CD14-positive monocyte (primary cell): Measurements from ENCODE around the gene CORO1C. TPM values are rescaled to one million over a fixed set of nuclear protein-coding genes. Genes with fewer than 3 reads are reported as not detected.
A peak's percentile ranks its signal among the peaks of the same experiment; 100 is the strongest.

ENCODE experiments used
- DNase-seq, 3 donors: peaks; one replicate each; pipeline ENCODE4 v3.0.0-alpha.2; 2011 to 2022
- H2AFZ ChIP-seq: 2 replicates; pipeline ENCODE4 v1.6.0; 2012; ENCODE audit warnings: mild to moderate bottlenecking, low read depth, low read length, inconsistent platforms; ENCODE audit not compliant: insufficient read depth, poor library complexity, severe bottlenecking
- H3K27ac ChIP-seq, 2 donors: 1 replicate in 1 of 2; 2 replicates in 1 of 2; pipeline ENCODE4 v1.5.1; 2012 to 2013; ENCODE audit warnings: low read length in 2 of 2, control low read depth in 1 of 2, inconsistent platforms in 1 of 2, low read depth in 1 of 2, mild to moderate bottlenecking in 1 of 2
- H3K27me3 ChIP-seq, 2 donors: one replicate each; pipeline versions ENCODE4 v1.6.0 to v1.6.1; 2011 to 2013; ENCODE audit warnings: low read length in 2 of 2; ENCODE audit not compliant: control insufficient read depth in 2 of 2, insufficient read depth in 2 of 2
- H3K36me3 ChIP-seq, 2 donors: replicated peaks in 1 of 2; 1 replicate in 1 of 2; 2 replicates in 1 of 2; pipeline versions ENCODE4 v1.5.1 to v1.6.1; 2012 to 2013; ENCODE audit warnings: low read length in 2 of 2, control low read depth in 1 of 2, inconsistent platforms in 1 of 2, mild to moderate bottlenecking in 1 of 2; ENCODE audit not compliant: insufficient read depth in 2 of 2, control insufficient read depth in 1 of 2
- H3K4me1 ChIP-seq, 2 donors: 1 replicate in 1 of 2; 2 replicates in 1 of 2; pipeline versions ENCODE4 v1.5.1 to v1.6.1; 2012 to 2013; ENCODE audit warnings: low read length in 2 of 2, control low read depth in 1 of 2, inconsistent platforms in 1 of 2, mild to moderate bottlenecking in 1 of 2, moderate library complexity in 1 of 2; ENCODE audit not compliant: insufficient read depth in 2 of 2, control insufficient read depth in 1 of 2
- H3K4me2 ChIP-seq: replicated peaks from 2 replicates; pipeline ENCODE3; 2012; ENCODE audit warnings: low read length, moderate library complexity, mild to moderate bottlenecking; ENCODE audit not compliant: poor library complexity, severe bottlenecking; ENCODE audit errors: extremely low read depth
- H3K4me3 ChIP-seq, 3 experiments: fragments of 200-600 bp in 1 of 3; sonication (generic) in 1 of 3; replicated peaks in 1 of 3; 1 replicate in 2 of 3; 2 replicates in 1 of 3; pipeline ENCODE4 v1.5.1; 2011 to 2013; ENCODE audit warnings: low read length in 3 of 3, mild to moderate bottlenecking in 3 of 3, control low read depth in 2 of 3, low read depth in 2 of 3, inconsistent platforms in 1 of 3, moderate library complexity in 1 of 3
- H3K79me2 ChIP-seq: 2 replicates; pipeline ENCODE4 v1.6.0; 2012; ENCODE audit warnings: mild to moderate bottlenecking, control low read depth, inconsistent platforms, low read length, moderate library complexity; ENCODE audit not compliant: insufficient read depth
- H3K9ac ChIP-seq: 2 replicates; pipeline ENCODE4 v1.6.0; 2017; ENCODE audit warnings: low read length, mild to moderate bottlenecking; ENCODE audit not compliant: insufficient read depth, poor library complexity, severe bottlenecking
- H3K9me3 ChIP-seq, 2 donors: replicated peaks in 1 of 2; 1 replicate in 1 of 2; 2 replicates in 1 of 2; pipeline versions ENCODE4 v1.5.1 to v1.6.1; 2012 to 2013; ENCODE audit warnings: low read length in 2 of 2, control low read depth in 1 of 2; ENCODE audit not compliant: control insufficient read depth in 1 of 2, insufficient read depth in 1 of 2
- H4K20me1 ChIP-seq: 2 replicates; pipeline ENCODE4 v1.6.0; 2012; ENCODE audit warnings: mild to moderate bottlenecking, low read length, control low read depth, moderate library complexity; ENCODE audit not compliant: insufficient read depth
- H3K27ac Mint-ChIP-seq, 7 donors: one replicate each; pipeline ENCODE4 v1.8.0; 2020; ENCODE audit warnings: mild to moderate bottlenecking in 7 of 7, mixed read lengths in 7 of 7, moderate library complexity in 6 of 7, inconsistent platforms in 2 of 7
- H3K27me3 Mint-ChIP-seq, 3 donors: one replicate each; pipeline ENCODE4 v1.8.0; 2021 to 2022; ENCODE audit warnings: low read depth in 3 of 3, mild to moderate bottlenecking in 3 of 3, mixed read lengths in 3 of 3, moderate library complexity in 3 of 3, inconsistent platforms in 1 of 3
- H3K36me3 Mint-ChIP-seq, 2 donors: one replicate each; pipeline ENCODE4 v1.8.0; 2020; ENCODE audit warnings: mixed read lengths in 2 of 2, inconsistent platforms in 1 of 2, mild to moderate bottlenecking in 1 of 2
- H3K4me1 Mint-ChIP-seq: one replicate; pipeline ENCODE4 v1.8.0; 2020; ENCODE audit warnings: mild to moderate bottlenecking, mixed read lengths
- H3K4me3 Mint-ChIP-seq, 2 donors: one replicate each; pipeline ENCODE4 v1.8.0; 2020; ENCODE audit warnings: mild to moderate bottlenecking in 2 of 2, mixed read lengths in 2 of 2, moderate library complexity in 1 of 2
- H3K9me3 Mint-ChIP-seq, 7 donors: one replicate each; pipeline ENCODE4 v1.8.0; 2020 to 2022; ENCODE audit warnings: mixed read lengths in 7 of 7, mild to moderate bottlenecking in 6 of 7, moderate library complexity in 6 of 7, inconsistent platforms in 2 of 7
- CTCF ChIP-seq: fragments of 200-600 bp; IDR thresholded peaks from one replicate; pipeline ENCODE4 v1.8.0; 2022; ENCODE audit warnings: antibody characterized with exemption, mild to moderate bottlenecking
- WGBS: methylation state at CpG from one replicate; pipeline ENCODE4 v1.1.5; 2013; ENCODE audit warnings: missing lambda C conversion rate; ENCODE audit not compliant: insufficient coverage; 5-methylcytosine and 5-hydroxymethylcytosine counted together
- intact Hi-C, 2 donors: fragments of 100-400 bp; cut with micrococcal nuclease; formaldehyde crosslinking; loops; one replicate each; pipeline versions ENCODE4 v1.15.0 to v1.15.1; 2023
- polyA plus RNA-seq, 3 donors: library from polyadenylated mRNA; depleted of rRNA in 1 of 3; unstranded in 2 of 3; stranded (reverse) in 1 of 3; fragments of 300-500 nt in 2 of 3; fragments of >200 nt in 1 of 3; fragmentation: Illumina TruSeq in 2 of 3; gene quantifications; 1 replicate in 2 of 3; 2 replicates in 1 of 3; pipeline ENCODE4 v1.2.3, GENCODE V29; 2012 to 2021

The CORO1C gene
- polyA plus RNA-seq, 3 donors, result 77.5 to 285 (median 229) TPM

GRCh38 chr12:108645686-108646599 is 85.4 kb downstream of the CORO1C start:
- Mint-ChIP-seq H3K4me3 (no peak overlapping the region), H3K27me3 (no peaks in the 10 kb centered on the region), H3K9me3 (peaks cover 0 to 2% (median 0%) of the 10 kb centered on the region in 7 donors), H3K36me3 (peaks cover 65 to 72% of the 10 kb centered on the region in 2 donors), H3K27ac (peak overlapping the region in 5 of 7 donors; percentile 14 to 82 (median 51)), H3K4me1 (peaks cover 26% of the 10 kb centered on the region)
- no peak overlapping the region for H3K9ac ChIP-seq
- H3K4me2 ChIP-seq, result no peak overlapping the region
- no peaks in the 10 kb centered on the region for H3K27me3 ChIP-seq
- H3K9me3 ChIP-seq, result no peaks in the 10 kb centered on the region
- no peaks in the 10 kb centered on the region for H3K79me2 ChIP-seq
- peaks cover 27% of the 10 kb centered on the region for H4K20me1 ChIP-seq
- WGBS, result 87% methylated on average over 6 of the region's 15 CpGs
- DNase-seq, result no peak
- intact Hi-C loops, result no loop called here
- peak overlapping the region in 1 of 2 donors; percentile 62 for H3K27ac ChIP-seq
- H2AFZ ChIP-seq, result no peak overlapping the region
- peaks cover 8 to 10% of the 10 kb centered on the region in 2 donors for H3K4me1 ChIP-seq
- TF ChIP-seq CTCF, result no peak
- no peak overlapping the region for H3K4me3 ChIP-seq
- peaks cover 66 to 74% of the 10 kb centered on the region in 2 donors for H3K36me3 ChIP-seq

DNA sequence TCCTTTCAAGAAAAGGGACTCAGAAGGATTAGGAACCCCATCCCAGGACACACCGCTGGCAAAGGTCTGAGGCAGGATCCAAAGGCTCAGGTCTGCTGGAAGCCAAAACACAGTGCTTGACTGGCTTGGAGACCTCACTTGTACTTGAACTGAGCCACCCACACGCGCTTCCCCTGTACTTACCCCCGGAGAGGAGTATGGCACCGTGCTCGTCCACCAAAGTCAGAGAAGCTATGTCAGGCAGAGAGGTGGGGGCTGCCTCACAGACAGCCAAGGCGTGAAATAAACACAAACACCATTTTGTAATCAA is 86.6 kb downstream of the CORO1C start:
- no peaks in the 10 kb centered on the region for H3K9me3 ChIP-seq
- intact Hi-C loops, result no loop called here
- H3K9me3 Mint-ChIP-seq, result peaks cover 0 to 2% (median 0%) of the 10 kb centered on the region in 7 donors
- no peaks in the 10 kb centered on the region for H3K79me2 ChIP-seq
- peak overlapping the region in 1 of 2 donors; percentile 42 for H3K27ac ChIP-seq
- 95% methylated on average over 4 of the region's 7 CpGs for WGBS
- H3K36me3 Mint-ChIP-seq, result peaks cover 57 to 60% of the 10 kb centered on the region in 2 donors
- no peak overlapping the region for H3K4me3 Mint-ChIP-seq
- no peaks in the 10 kb centered on the region for H3K27me3 Mint-ChIP-seq
- no peak overlapping the region for H2AFZ ChIP-seq
- no peaks in the 10 kb centered on the region for H3K27me3 ChIP-seq
- H3K4me1 ChIP-seq, result peaks cover 8 to 10% of the 10 kb centered on the region in 2 donors
- H3K9ac ChIP-seq, result no peak overlapping the region
- peak overlapping the region in 4 of 7 donors; percentile 5 to 20 (median 13) for H3K27ac Mint-ChIP-seq
- H3K4me2 ChIP-seq, result no peak overlapping the region
- peaks cover 29% of the 10 kb centered on the region for H3K4me1 Mint-ChIP-seq
- peaks cover 27% of the 10 kb centered on the region for H4K20me1 ChIP-seq
- TF ChIP-seq CTCF, result no peak
- peaks cover 55 to 62% of the 10 kb centered on the region in 2 donors for H3K36me3 ChIP-seq
- DNase-seq, result no peak
- H3K4me3 ChIP-seq, result no peak overlapping the region
